Measurements from ENCODE around the gene CCN2. TPM values are rescaled to one million over a fixed set of nuclear protein-coding genes. Genes with fewer than 3 reads are reported as not detected.

The CCN2 gene
- polyA plus RNA-seq, 2 of the 4 experiments (the other 2 are of a cell fraction) = 32.0 to 103 TPM

DNA sequence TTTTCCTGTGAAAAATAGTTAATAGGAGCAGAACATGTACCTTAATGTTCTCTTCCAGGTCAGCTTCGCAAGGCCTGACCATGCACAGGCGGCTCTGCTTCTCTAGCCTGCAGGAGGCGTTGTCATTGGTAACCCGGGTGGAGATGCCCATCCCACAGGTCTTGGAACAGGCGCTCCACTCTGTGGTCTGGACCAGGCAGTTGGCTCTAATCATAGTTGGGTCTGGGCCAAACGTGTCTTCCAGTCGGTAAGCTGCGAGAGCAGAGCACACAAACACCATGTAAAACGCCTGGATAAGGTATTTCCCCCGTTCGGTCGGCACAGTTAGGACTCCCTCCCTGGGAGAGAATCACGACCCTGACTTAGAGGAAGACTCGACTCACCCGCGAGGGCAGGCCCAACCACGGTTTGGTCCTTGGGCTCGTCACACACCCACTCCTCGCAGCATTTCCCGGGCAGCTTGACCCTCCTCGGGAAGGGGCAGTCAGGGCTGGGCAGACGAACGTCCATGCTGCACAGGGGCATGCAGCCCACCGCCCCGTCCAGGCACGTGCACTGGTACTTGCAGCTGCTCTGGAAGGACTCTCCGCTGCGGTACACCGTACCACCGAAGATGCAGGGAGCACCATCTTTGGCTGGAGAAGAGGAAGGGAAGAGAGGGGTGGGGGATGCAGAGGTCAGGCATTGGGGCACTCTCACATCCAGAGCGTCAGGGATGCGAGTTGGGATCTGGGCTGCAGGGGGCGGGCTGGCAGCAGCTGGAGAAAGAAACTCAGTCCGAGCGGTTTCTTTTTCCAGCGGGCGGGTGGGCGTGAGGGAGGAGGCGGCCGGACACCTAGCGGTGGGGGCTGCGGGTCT, 1.0 kb downstream of the CCN2 start:
- peak overlapping the region; percentile 90 for H3K4me3 ChIP-seq
- FAIRE-seq (no peak), ATAC-seq (peak; percentile 57 to 71), DNase-seq (ENCODE audit: low read depth in 1 of 2, low spot score in 1 of 2) (peak; percentile 50 to 75)
- peak overlapping the region; percentile 68 for H3K4me2 ChIP-seq
- TF ChIP-seq POLR2AphosphoS2 (conservative IDR thresholded peaks at IDR 0.05; ENCODE audit: low read length) (peak; percentile 65; the same call in 1 of the 2 replicates), NFE2L2 (conservative IDR thresholded peaks at IDR 0.05; ENCODE audit: low read length) (no peak), CBX2 (IDR thresholded peaks at IDR 0.05; ENCODE audit: borderline replicate concordance, low read depth) (no peak), RAD21 (conservative IDR thresholded peaks at IDR 0.05 in 1 of 2, IDR thresholded peaks at IDR 0.05 in 1 of 2) (peak; percentile 40 to 50), SMC3 (IDR thresholded peaks at IDR 0.05) (peak; percentile 46)
- TF ChIP-seq, protein P1, sequence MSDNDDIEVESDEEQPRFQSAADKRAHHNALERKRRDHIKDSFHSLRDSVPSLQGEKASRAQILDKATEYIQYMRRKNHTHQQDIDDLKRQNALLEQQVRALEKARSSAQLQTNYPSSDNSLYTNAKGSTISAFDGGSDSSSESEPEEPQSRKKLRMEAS (IDR thresholded peaks at IDR 0.05) = peak; percentile 55; the same call in 1 of the 2 replicates
- TF ChIP-seq, protein P2, sequence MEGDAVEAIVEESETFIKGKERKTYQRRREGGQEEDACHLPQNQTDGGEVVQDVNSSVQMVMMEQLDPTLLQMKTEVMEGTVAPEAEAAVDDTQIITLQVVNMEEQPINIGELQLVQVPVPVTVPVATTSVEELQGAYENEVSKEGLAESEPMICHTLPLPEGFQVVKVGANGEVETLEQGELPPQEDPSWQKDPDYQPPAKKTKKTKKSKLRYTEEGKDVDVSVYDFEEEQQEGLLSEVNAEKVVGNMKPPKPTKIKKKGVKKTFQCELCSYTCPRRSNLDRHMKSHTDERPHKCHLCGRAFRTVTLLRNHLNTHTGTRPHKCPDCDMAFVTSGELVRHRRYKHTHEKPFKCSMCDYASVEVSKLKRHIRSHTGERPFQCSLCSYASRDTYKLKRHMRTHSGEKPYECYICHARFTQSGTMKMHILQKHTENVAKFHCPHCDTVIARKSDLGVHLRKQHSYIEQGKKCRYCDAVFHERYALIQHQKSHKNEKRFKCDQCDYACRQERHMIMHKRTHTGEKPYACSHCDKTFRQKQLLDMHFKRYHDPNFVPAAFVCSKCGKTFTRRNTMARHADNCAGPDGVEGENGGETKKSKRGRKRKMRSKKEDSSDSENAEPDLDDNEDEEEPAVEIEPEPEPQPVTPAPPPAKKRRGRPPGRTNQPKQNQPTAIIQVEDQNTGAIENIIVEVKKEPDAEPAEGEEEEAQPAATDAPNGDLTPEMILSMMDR (IDR thresholded peaks at IDR 0.05) = peak; percentile 43
- 2% methylated on average over 13 of the region's 42 CpGs for WGBS (ENCODE audit: missing lambda C conversion rate)
- peak overlapping the region; percentile 90 to 97 for H3K27ac ChIP-seq
- ChIA-PET CTCF (interaction anchor here (0.6 to 3.6 kb wide), 27 partner anchors 10 to 1177 kb away, joined by 3 to 22 read pairs (median 4); no protein-coding TSS in a partner anchor), POLR2A (interaction anchor here (1.1 to 1.7 kb wide), 3 partner anchors 10 to 182 kb away, joined by 4 to 13 read pairs (median 9); no protein-coding TSS in a partner anchor)
- no peaks in the 10 kb centered on the region for H3K9me3 ChIP-seq
- peaks cover 54% of the 10 kb centered on the region for H3K4me1 ChIP-seq

DNA sequence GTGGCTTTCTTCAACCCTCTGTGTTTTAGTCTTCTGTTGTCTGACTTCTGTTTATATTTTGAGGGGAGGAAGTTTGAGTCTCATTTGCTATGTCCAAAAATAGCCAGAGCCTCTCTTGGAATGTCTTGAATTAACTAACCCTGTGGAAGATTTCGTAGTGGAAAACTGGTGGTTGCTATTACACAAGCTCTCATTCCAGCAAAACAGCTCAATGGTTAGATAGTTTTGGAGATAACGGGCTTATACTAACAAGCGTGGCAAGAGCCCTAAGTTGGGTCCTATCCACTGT, 1.6 kb downstream of the CCN2 start:
- ChIA-PET POLR2A (interaction anchor here (1.1 kb wide), 1 partner anchor 10 kb away, joined by 4 read pairs; no protein-coding TSS in a partner anchor), CTCF (interaction anchor here (0.6 to 3.6 kb wide), 18 partner anchors 10 to 269 kb away, joined by 3 to 22 read pairs (median 5); no protein-coding TSS in a partner anchor)
- H3K9me3 ChIP-seq = no peaks in the 10 kb centered on the region
- no peak for FAIRE-seq
- WGBS (ENCODE audit: missing lambda C conversion rate) = 21% methylated on average over 3 of the region's 3 CpGs
- H3K27ac ChIP-seq = peak overlapping the region; percentile 6 to 97; a peak in 4 of 6 replicates
- H3K4me1 ChIP-seq = peaks cover 48% of the 10 kb centered on the region
- H3K4me3 ChIP-seq = peak overlapping the region; percentile 90
- no peak for DNase-seq (ENCODE audit: low read depth in 1 of 2, low spot score in 1 of 2)
- peak overlapping the region; percentile 68 for H3K4me2 ChIP-seq
- no peak for ATAC-seq
- TF ChIP-seq POLR2A (IDR thresholded peaks at IDR 0.05; ENCODE audit: low read length) (no peak), EHMT2 (IDR thresholded peaks at IDR 0.05; ENCODE audit: low read depth) (no peak), EP300 (IDR thresholded peaks at IDR 0.05) (no peak), PHF8 (IDR thresholded peaks at IDR 0.05; ENCODE audit: borderline replicate concordance, low read depth) (no peak), CEBPB (IDR thresholded peaks at IDR 0.05) (peak in 1 of 2 experiments; percentile 14; a peak in 1 of 4 replicates)
- TF ChIP-seq, protein P3, sequence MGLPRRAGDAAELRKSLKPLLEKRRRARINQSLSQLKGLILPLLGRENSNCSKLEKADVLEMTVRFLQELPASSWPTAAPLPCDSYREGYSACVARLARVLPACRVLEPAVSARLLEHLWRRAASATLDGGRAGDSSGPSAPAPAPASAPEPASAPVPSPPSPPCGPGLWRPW (IDR thresholded peaks at IDR 0.05) = no peak
- TF ChIP-seq, protein P4, sequence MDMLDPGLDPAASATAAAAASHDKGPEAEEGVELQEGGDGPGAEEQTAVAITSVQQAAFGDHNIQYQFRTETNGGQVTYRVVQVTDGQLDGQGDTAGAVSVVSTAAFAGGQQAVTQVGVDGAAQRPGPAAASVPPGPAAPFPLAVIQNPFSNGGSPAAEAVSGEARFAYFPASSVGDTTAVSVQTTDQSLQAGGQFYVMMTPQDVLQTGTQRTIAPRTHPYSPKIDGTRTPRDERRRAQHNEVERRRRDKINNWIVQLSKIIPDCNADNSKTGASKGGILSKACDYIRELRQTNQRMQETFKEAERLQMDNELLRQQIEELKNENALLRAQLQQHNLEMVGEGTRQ (IDR thresholded peaks at IDR 0.05) = no peak

DNA sequence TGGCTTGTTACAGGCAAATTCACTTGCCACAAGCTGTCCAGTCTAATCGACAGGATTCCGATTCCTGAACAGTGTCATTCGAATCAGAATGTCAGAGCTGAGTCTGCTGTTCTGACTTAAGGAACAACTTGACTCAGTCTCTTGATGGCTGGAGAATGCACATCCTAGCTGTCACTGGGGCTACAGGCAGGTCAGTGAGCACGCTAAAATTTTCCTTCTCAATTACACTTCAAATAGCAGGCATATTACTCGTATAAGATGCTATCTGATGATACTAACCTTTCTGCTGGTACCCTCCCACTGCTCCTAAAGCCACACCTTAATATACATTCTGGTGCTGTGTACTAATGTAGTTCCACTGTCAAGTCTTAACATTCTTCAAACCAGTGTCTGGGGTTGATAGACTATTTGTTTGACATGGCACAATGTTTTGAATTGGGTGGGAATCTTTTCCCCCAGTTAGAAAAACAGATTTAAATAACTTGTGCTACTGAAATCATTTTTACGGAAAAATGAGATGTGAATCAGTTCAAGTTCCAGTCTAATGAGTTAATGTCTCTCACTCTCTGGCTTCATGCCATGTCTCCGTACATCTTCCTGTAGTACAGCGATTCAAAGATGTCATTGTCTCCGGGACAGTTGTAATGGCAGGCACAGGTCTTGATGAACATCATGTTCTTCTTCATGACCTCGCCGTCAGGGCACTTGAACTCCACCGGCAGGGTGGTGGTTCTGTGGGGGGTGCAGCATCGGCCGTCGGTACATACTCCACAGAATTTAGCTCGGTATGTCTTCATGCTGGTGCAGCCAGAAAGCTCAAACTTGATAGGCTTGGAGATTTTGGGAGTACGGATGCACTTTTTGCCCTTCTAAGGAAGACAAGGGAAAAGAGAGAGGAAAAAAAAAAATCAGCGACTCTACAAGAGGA, 2.2 kb downstream of the CCN2 start:
- ChIA-PET CTCF (interaction anchor here (0.6 to 3.6 kb wide), 15 partner anchors 10 to 269 kb away, joined by 3 to 22 read pairs (median 5); no protein-coding TSS in a partner anchor), POLR2A (no interaction called here)
- Histone ChIP-seq H3K4me1 (peaks cover 42% of the 10 kb centered on the region), H3K4me2 (peak overlapping the region; percentile 68), H3K27ac (peak overlapping the region; percentile 6 to 97; a peak in 3 of 6 replicates), H3K4me3 (peak overlapping the region; percentile 90), H3K9me3 (no peaks in the 10 kb centered on the region)
- WGBS (ENCODE audit: missing lambda C conversion rate) = 56% methylated on average over 18 of the region's 18 CpGs
- ATAC-seq (no peak), DNase-seq (ENCODE audit: low read depth in 1 of 2, low spot score in 1 of 2) (no peak), FAIRE-seq (no peak)
- TF ChIP-seq HOXA7 (CRISPR knock-in tag; IDR thresholded peaks at IDR 0.05) (peak; percentile 12; the same call in 1 of the 2 replicates), ZC3H11A (IDR thresholded peaks at IDR 0.05) (no peak), TFCP2L1 (CRISPR knock-in tag; IDR thresholded peaks at IDR 0.05) (peak; percentile 56; the same call in 1 of the 2 replicates), HOXB5 (CRISPR knock-in tag; IDR thresholded peaks at IDR 0.05) (no peak), RARB (CRISPR knock-in tag; IDR thresholded peaks at IDR 0.05) (peak; percentile 56; the same call in 1 of the 2 replicates), JUNB (IDR thresholded peaks at IDR 0.05) (no peak), FOXS1 (CRISPR knock-in tag; IDR thresholded peaks at IDR 0.05) (no peak), SREBF2 (IDR thresholded peaks at IDR 0.05) (no peak), HOXB13 (CRISPR knock-in tag; IDR thresholded peaks at IDR 0.05; ENCODE audit: low read depth) (no peak)
- TF ChIP-seq, protein P2 (IDR thresholded peaks at IDR 0.05) = no peak
- TF ChIP-seq, protein P4 (IDR thresholded peaks at IDR 0.05) = no peak

Measured in A549 (cell line).